Stimulated activated CD8-positive, alpha-beta memory T cell treated with anti-CD3 and anti-CD28 coated beads, Interleukin-4, amount 100 ng/mL, for 48 hours (primary cell): ENCODE results near the gene EPB41L2.
"Not testable (repeated sequence)": the region's sequence is repeated elsewhere in the genome, so short reads cannot be mapped to it uniquely, and the experiment has no call there.

Source experiments
- DNase-seq: peaks from one replicate; pipeline ENCODE4 v3.0.0-alpha.2; 2020

Gene EPB41L2

DNA sequence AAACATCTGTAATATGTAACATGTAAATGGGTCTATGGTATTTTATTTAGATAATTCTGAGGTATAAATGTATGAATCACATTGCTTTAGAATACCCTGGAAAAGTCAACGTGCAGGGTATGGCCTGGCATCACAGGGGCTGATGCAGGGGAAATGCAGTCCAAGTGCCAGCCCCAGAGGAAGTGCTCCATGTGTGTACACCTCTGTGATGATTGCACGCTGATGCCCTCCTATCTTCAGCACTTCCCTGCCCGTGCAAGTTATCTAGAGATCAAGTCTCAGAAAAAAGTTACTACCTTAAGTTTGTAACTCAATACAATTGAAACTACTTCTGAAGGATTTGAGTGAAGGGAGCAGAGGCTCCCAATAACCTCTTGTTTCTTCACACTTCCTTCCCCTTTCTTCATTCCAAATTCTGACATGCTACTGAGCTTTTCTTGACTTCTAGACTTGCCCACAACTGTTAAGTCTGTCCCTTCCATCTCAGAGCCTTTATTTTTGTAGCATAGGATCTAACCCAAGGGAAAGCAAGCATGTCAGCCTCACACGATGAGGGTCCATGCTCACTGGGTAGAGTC is 233.6 kb downstream of the EPB41L2 start:
- DNase-seq: no peak

DNA sequence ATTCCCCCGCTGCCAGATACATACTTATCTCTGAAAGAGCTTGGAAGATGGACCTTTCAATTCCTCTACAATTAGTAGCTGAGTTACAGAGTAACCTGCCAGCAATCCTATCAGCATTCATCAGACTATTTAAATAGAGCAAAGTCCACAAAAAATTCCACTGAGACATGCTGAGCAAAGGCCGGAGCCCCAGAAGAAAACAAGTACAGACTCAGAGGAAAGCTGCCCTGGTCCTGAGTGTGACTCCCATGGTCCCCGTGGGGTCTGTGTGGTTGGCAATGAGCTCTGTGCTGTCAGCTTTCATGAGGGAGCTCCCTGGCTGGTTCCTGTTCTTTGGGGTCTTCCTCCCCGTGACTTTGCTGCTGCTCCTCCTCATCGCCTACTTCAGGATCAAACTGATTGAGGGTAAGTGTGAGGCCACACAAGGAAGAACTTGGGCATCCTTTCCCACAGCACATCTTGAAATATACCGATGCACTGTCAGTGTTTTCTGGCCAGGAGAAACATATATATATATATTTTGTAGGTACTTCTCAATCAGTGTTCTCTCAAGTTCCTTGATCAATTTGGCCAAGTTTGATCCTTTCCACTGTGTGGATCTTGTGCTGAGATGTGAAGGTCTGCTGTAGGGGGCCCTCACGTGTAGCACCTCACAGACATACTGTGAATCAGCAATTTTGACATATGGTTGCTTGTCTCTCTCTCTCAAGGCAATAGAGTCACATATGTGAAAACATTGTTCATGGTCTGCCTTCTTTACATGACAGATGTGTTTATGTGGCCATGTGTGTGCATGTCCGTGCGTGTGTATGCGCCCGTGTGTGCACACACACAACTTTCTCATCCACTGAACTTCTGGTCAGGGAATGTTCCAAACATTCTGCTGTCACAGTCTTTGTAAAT is 235.5 kb downstream of the EPB41L2 start, which contains the start of gene SMLR1:
SMLR1 (plus strand) TSS at position 160 of the 903 bp plus-strand sequence; CDS start at position 168, 8 bp downstream.
- DNase-seq: no peak

DNA sequence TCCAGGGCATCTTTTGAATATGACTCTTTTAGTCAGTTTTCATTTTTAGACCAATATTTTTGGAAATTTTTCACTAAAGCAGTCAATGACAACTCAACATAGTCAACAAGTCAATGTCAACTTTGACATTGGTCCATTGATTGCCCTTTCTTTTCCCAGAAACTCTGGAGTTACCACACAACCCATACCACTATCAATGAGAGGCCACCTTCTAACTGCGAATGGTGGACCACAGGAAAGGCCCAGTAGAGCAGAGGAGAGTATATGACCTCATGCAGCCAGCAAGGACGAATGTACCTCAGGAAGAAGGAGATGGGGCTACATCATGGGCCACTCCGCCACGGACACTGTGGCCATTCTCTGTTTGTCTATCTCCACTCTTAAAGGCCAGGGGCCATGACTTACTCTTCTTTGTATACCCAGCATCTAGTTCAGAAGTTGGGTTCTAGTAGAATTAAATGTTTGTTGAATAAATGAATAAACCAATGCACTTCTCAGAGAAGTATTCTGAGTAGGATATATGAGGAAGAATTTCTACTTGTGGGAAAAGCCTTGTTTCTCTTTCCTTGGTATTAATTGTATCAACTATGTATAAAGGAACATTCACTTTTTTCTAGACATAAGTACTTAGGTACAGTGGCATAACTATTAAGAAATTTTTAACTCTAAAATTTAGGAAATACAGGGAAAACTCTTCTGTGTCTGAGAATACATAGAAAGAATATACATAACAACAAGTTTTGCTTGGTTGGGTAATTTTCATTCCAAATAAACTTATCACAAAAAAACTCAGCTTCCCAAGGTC is 236.4 kb downstream of the EPB41L2 start:
- DNase-seq: no peak

DNA sequence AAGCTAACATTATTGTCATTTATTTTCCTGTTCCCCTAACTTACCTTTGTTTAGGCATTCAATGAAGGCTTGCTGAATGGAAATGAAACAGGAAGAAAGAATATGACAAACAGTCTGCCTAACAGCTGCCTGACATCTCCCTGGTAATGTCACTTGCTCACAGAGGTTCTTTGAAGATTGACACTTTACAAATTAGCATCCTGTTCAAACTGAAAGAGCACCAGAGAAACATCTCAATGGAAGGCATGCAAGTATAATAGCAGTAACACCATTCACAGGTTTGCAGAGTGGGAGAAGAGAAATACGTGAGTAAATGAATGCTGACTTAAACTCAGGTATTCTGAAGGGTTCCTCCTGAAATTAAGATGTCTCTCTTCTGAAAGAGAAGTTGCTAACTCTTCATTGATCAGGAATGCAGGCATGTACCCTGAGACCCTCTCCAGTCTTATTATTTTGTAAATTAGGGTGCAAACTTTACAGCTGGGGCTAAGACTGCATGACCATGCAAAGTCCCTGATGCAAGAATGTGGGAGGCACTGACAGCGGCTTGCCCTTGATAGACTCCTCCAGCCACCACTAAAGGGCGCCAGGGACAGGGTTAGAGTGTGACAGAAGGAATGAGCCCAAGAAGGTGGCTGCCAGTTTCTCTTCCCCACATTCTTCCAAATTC is 237.1 kb downstream of the EPB41L2 start:
- DNase-seq: no peak

DNA sequence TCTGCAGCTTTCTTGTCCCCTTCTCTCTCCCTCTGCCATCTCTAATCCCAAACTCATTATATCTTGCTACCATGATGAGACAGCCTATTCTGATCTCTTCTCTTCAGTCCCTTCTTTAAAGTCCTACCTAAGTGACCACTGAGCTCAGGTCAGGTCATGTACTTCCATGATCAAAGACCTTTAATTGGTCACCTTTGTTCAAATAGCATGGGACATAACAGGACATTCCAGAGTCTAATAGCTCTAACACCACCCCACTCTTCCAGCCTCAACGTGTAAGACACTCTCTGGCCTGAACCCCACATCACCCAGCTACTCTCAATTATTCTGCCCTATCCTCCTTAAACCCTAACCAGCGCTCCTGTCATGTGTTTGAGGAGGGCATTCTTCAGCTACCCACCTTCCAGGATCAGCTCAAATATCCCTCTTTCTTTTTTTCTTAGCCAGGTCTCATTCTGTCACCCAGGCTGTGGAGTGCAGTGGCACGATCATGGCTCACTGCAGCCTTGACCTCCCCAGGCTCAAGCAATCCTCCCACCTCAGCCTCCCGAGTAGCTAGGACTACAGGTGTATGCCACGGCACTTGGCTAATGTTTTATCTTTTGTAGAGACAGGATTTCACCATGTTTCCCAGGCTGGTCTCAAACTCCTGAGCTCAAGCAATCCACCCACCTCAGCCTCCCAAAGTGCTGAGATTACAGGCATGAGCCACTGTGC is 237.9 kb downstream of the EPB41L2 start:
- no peak for DNase-seq

DNA sequence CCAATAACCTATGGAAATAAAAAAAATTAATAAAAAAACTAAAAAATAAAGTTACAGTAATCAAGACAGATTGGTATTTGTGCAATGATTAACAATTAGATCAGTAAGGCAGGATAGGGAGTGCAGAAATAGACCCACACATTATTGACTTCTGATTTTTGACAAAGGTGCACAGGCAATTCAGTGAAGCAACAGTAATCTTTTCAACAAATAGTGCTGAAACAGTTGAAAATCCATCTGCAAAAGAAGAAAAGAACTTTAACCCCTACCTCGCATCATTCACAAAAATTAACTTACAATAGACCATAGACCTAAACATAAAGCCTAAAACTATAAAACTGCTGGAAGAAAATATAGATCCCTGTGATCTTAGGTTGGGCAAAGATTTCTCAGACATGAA is 240.3 kb downstream of the EPB41L2 start:
- no peak for DNase-seq

DNA sequence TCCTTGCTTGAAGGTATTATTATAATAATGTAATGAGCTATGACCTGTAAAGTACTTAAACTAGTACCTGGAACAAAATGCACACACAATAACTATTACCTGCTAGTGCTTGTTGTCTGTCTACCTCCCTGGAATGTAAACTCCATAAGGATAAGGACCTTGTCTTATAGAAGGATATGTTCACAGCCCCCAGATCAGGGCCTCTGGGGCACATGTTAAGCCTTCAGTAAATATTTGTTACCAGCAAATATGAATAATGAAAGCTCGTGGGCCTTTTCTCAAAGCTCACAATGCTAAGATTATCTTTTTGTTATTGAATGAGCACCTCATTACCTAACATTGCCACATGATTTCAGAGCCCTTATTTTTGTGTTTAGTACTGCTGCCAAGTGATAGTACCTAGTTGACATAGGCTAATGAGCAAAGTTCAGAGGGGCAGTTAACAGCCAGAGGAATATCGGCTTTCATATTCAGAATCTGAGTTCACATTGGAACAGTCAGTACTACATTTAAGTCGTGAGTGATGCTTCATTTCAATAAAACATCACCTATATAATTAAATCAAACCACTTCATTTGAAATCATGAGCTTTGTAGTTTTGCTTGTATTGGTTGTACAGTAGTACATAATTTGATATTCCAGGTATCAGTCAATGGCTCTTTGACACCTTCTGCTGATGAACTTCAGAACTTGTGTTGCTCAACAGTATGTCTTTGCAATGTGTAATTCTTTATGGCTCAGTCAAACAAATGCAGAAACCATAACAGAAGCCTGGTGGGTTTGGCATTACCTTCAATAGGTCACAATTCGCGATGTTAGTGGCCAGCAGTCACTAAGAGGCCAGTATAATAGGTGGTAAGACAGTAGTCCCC is 247.6 kb downstream of the EPB41L2 start:
- DNase-seq: no peak

DNA sequence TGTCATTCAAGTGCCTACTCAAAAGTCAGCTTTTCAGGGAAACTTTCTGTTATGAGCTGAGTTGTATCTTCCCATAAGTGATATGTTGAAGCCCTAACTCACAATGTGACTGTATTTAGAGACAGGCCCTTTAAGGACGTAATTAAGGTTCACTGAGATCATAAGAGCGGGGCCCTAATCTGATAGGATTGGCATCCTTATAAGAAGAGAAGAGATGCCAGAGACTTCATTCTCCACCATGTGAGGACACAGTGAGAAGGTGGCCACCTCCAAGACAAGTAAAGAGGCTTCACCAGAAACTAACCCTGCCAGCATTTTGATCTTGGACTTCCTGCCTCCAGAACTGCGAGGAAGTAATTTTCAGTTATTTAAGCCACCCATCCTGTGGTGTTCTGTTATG is 248.5 kb downstream of the EPB41L2 start:
- no peak for DNase-seq

DNA sequence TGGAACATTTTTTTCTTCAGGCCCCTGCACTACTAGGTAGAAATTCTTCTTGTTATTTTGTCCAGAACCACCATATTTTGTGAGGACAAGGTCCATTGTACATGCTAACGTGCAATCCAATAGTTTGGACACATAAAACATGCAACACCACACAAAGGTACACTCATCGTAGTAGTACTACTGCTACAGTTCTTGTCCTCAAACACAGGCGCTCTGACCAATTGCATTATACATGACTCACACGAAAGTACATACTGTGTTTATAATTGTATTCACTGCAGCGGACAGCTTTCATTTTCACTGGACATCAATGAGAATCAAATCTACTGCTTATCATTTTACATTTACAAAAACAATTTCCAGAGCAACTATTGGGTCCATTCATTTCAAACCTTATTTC is 251.1 kb downstream of the EPB41L2 start:
- DNase-seq: no peak

DNA sequence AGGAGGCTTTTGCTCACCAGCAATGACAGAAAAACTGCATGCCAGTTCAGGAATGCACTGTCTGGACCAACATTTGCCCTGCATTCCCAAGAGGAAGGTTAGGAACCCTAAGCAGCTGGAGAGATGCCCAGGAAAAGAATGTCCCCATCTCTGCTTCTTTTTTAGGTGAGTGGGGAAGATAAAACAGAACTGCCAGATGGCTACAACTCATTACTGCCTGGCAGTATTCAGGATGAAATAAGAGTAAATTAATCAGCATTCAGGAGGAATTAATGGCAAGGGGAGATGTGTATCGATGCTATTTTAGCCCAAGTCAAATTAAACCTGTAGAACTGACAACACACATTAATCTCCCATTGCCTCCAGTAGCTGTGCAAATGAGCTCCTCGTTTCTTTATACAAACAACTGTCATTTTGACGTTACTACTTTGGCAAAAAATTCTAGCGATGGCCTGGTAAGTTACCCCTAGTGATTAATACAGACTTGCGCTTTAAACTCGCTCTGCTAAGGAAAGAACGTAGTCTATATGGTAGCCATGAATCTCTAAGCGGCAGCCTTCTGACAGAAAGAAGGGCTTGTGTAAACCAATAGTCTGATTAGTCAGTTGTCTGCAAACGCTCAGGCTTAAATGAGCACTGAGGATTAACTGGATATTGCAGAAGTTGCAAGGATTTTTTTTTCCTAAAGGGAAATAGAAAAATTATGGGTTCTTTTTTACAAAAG is 252.6 kb downstream of the EPB41L2 start:
- no peak for DNase-seq

DNA sequence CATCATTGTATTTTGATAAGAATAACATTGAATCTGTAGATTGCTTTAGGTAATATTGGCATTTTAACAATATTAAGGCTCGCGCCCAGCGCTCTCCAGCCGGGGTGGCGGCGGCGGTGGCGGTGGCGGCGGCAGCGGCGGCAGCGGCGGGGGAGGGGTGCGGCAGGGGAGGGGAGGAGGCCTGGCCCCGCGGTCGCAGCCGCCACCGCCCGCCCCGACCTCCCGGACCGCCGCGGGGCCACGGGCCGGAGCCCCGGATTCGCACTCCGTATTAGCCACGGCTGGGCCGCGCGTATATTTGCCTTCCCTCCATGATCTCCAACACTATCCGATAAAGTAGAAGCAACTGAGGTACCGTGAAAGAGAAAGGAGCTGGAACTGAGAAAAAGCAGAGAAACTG is 261.7 kb downstream of the EPB41L2 start:
- not testable (repeated sequence) for DNase-seq

DNA sequence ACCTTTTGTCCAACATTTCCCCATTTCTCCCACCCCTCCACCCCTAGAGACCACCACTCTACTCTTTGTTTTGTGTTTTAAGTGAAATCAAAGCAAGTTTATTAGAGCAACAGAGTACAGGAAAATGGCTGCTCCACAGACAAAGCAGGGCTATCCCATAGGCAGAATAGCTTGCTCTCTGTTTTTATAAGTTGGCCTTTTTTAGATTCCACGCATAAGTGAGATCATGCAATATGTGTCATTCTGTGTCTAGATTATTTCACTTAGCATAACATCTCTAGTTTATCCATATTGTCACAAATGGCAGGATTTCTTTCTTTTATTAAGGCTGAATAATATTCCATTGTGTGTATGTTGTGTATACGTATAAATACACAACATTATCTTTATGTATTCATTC is 266.0 kb downstream of the EPB41L2 start:
- no peak for DNase-seq

DNA sequence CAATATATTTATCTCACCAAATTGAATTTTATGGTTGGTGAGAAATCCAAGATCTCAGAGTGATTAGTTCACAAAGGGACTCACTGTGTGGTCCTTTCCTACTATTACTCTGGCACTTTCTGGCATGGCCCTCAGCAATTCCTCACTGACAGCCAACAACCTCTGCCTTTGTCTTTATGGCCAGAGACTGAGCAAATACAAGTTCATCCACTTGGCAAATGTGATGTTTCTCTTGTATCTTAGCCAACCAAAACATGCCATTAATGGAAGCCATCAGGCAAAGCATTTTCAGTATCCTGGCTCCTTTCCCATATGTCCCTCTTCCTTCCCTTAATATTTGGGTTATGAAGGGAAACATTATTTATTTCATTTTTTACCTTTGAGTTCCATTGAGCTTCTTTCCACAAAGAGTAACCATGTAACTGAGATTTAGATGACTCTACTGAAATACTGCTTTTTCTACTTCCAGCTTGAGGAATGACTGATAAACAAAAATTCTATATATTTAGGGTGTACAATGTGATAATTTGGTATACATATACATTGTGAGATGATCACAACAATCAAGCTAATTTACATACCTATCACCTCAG is 266.6 kb downstream of the EPB41L2 start:
- no peak for DNase-seq

DNA sequence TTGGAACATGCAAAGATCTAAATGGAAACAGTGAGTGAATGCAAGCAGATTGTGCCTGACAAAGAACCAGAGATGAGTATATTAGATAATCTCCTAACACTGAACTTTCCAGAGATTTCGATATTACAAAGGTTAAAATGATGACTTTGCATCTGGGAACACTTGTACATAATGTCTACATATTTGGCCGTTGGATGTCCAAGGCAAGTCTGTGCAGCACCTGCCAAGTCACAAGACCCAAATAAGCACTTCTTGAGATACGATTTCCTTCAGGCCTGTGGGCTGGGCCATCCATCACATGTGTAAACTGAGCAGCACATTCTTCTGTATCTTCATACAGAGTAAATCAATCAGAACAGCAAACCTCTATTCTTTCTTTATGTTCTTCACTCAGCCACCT is 268.3 kb downstream of the EPB41L2 start:
- no peak for DNase-seq

DNA sequence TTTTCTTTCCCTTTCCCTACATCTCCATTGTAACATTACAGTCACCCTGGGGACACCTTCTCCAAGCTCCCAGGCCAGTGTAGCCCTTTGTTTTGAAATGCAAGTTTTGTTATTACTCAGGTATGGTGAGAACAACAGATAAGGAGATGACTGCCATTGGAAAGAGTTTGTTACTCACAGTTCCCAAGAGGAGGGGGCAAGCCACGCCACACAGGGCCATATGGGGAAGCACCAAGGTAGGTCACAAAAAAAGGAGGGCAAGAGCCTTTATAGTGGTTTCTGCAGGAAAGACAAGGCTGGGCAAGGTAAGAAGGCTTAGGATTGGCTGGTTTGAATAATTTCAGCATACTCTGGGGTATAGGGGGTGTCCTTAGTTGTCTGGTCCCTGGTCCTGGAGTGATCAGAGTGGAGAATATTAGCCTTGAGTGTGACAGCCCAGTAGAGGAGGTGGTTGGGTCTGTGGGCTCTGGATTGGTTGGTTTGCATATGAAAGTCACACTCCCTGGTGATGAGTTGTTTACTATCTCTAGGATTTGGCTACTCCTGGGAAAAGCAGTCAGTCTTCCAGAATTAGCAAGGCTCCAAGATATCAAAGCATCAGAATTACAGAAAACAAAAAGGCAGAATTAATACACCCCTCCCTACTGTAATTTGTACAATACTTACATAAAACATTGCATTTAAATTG is 268.9 kb downstream of the EPB41L2 start:
- DNase-seq: no peak
